Hematopoietic multipotent progenitor cell treated with erythropoietin and hydrocortisone succinate and interleukin-3 and kit ligand, for 17 days (in vitro differentiated cells): Measurements from ENCODE around the gene CCT2.

Experiments used
- DNase-seq: peaks from one replicate; pipeline ENCODE4 v3.0.0-alpha.2; 2015; ENCODE audit warnings: low spot score

The CCT2 gene

GRCh38 chr12:69642531-69642930 lies 57.3 kb downstream of the CCT2 start:
- DNase-seq: no peak

GRCh38 chr12:69644511-69644910 lies 59.3 kb downstream of the CCT2 start:
- DNase-seq: no peak

- no peak for DNase-seq
Measured at GRCh38 chr12:69645031-69645430, 59.8 kb downstream of the CCT2 start.

- no peak for DNase-seq
Measured at GRCh38 chr12:69647178-69647577, 61.9 kb downstream of the CCT2 start.

- DNase-seq: no peak
Measured at GRCh38 chr12:69648476-69648875, 63.2 kb downstream of the CCT2 start.

- DNase-seq: no peak
Measured at GRCh38 chr12:69649529-69649928, 64.3 kb downstream of the CCT2 start.
